Fibroblast of mammary gland (primary cell): ENCODE measurements around the gene HSD17B12.

Experiments
- DNase-seq: peaks from one replicate; pipeline ENCODE4 v3.0.0-alpha.2; 2010; ENCODE audit warnings: low read depth
- H3K4me3 ChIP-seq: 2 replicates; pipeline ENCODE4 v1.5.1; 2011; ENCODE audit warnings: low read depth, mild to moderate bottlenecking, low read length, moderate library complexity; ENCODE audit not compliant: control insufficient read depth
- TF ChIP-seq, protein P1 (sequence below): conservative IDR thresholded peaks from 2 replicates; pipeline ENCODE4 v1.5.1; 2011; ENCODE audit warnings: low read depth, low read length, inconsistent platforms; ENCODE audit not compliant: control insufficient read depth, insufficient read depth

The HSD17B12 gene

GRCh38 chr11:43898574-43898973, 218.0 kb downstream of the HSD17B12 start:
- no peak for DNase-seq
- no peak overlapping the region for H3K4me3 ChIP-seq
- TF ChIP-seq, protein P1, sequence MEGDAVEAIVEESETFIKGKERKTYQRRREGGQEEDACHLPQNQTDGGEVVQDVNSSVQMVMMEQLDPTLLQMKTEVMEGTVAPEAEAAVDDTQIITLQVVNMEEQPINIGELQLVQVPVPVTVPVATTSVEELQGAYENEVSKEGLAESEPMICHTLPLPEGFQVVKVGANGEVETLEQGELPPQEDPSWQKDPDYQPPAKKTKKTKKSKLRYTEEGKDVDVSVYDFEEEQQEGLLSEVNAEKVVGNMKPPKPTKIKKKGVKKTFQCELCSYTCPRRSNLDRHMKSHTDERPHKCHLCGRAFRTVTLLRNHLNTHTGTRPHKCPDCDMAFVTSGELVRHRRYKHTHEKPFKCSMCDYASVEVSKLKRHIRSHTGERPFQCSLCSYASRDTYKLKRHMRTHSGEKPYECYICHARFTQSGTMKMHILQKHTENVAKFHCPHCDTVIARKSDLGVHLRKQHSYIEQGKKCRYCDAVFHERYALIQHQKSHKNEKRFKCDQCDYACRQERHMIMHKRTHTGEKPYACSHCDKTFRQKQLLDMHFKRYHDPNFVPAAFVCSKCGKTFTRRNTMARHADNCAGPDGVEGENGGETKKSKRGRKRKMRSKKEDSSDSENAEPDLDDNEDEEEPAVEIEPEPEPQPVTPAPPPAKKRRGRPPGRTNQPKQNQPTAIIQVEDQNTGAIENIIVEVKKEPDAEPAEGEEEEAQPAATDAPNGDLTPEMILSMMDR: no peak

GRCh38 chr11:43899094-43899493, 218.6 kb downstream of the HSD17B12 start:
- TF ChIP-seq, protein P1: no peak
- no peak overlapping the region for H3K4me3 ChIP-seq
- no peak for DNase-seq

GRCh38 chr11:43901551-43901950, 221.0 kb downstream of the HSD17B12 start:
- H3K4me3 ChIP-seq: no peak overlapping the region
- TF ChIP-seq, protein P1: no peak
- DNase-seq: no peak

GRCh38 chr11:43903078-43903477, 222.5 kb downstream of the HSD17B12 start:
- no peak overlapping the region for H3K4me3 ChIP-seq
- TF ChIP-seq, protein P1: no peak
- no peak for DNase-seq

GRCh38 chr11:43903969-43904368, 223.4 kb downstream of the HSD17B12 start:
- no peak overlapping the region for H3K4me3 ChIP-seq
- DNase-seq: no peak
- TF ChIP-seq, protein P1: no peak

GRCh38 chr11:43904742-43905535, 224.4 kb downstream of the HSD17B12 start:
- H3K4me3 ChIP-seq: no peak overlapping the region
- peak; percentile 82 for DNase-seq
- TF ChIP-seq, protein P1: no peak

DNA sequence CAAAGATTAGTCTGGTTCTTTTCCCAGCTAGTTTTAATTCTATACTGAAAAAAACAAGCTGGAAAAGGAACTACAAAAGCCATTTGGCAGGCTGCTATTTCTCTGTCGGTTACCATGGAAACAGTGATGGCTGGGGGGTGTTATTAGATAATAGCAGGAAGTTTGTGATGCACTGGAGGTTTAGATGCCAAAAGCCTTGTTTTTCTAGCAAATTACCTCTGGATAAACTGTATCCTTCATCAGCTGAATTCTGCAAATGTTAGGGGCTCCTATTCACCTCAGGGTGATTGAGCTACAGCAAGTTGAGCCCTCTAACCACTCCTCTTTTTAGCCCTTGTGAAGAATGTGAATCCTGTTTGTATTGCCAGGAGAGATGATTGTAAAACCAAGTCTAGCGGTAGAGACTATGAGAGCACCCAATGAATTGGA, 225.3 kb downstream of the HSD17B12 start:
- DNase-seq: peak; percentile 44
- no peak overlapping the region for H3K4me3 ChIP-seq
- TF ChIP-seq, protein P1: no peak
